Stimulated activated memory B cell treated with anti-CD40 and anti-IgM and Interleukin-4, amounts not matched to agents 10 μg/mL and 1 μg/mL and 100 μg/mL, for 72 hours (primary cell): Measurements from ENCODE around the gene NCF4.
A peak's percentile ranks its signal among the peaks of the same experiment; 100 is the strongest.

Source experiments
- ATAC-seq: fragments of 150-1000 bp; cut with Tn5 transposase; 2 replicates; pipeline ENCODE4 v1.10.0; 2021
- H3K27ac Mint-ChIP-seq: one replicate; pipeline ENCODE4 v1.8.0; 2022; ENCODE audit warnings: mild to moderate bottlenecking, mixed read lengths
- H3K27me3 Mint-ChIP-seq: one replicate; pipeline ENCODE4 v1.8.0; 2022; ENCODE audit warnings: mixed read lengths
- H3K36me3 Mint-ChIP-seq: one replicate; pipeline ENCODE4 v1.8.0; 2022; ENCODE audit warnings: mixed read lengths
- H3K4me1 Mint-ChIP-seq: one replicate; pipeline ENCODE4 v1.8.0; 2022; ENCODE audit warnings: mixed read lengths
- H3K4me3 Mint-ChIP-seq: one replicate; pipeline ENCODE4 v1.8.0; 2022; ENCODE audit warnings: mild to moderate bottlenecking, moderate library complexity, mixed read lengths
- H3K9me3 Mint-ChIP-seq: one replicate; pipeline ENCODE4 v1.8.0; 2022; ENCODE audit warnings: mixed read lengths

NCF4 gene

GRCh38 chr22:36911887-36912661 lies 51.3 kb downstream of the NCF4 start:
- Mint-ChIP-seq H3K4me1 (peaks cover 40% of the 10 kb centered on the region), H3K9me3 (no peaks in the 10 kb centered on the region), H3K27me3 (no peaks in the 10 kb centered on the region), H3K27ac (peak overlapping the region; percentile 87), H3K4me3 (no peak overlapping the region), H3K36me3 (peaks cover 29% of the 10 kb centered on the region)
- ATAC-seq, result no peak

DNA sequence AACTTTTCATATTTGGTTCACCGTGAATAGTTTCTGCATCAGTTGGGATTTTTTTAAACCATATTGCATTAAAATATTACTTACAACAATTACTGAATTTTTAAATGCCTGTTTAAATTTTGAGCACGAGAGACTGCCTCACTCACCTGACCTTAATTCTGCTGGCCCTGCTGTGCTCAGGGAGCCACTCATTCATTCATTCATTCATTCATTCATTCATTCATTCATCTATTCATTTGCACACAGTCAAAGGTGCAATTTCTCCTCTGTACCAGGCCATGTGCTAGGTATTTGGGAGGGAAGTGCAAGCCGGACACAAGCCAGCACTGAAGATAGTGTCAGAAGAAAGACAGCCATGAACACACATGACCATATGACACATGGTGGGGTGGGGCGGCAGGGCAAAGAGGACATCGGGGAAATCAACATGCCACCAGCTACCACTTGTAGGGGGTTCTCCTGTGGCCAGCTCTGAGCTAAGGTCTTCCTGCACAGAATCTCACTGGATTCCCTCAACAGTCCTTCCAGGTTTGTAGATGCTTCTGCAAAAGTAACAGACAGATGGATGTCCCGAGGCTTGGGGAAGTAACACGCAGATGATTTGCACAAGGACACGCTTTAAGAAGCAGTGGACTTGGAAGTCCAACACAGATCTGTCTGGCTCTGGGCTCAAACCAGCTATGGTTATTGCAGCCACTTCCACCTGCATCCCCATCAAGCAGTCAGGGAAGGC lies 52.1 kb downstream of the NCF4 start:
- no peaks in the 10 kb centered on the region for H3K9me3 Mint-ChIP-seq
- H3K27me3 Mint-ChIP-seq, result no peaks in the 10 kb centered on the region
- ATAC-seq, result peak; percentile 25
- H3K4me1 Mint-ChIP-seq, result peaks cover 48% of the 10 kb centered on the region
- peaks cover 36% of the 10 kb centered on the region for H3K36me3 Mint-ChIP-seq
- peak overlapping the region; percentile 87 for H3K27ac Mint-ChIP-seq
- peak overlapping the region; percentile 94 for H3K4me3 Mint-ChIP-seq

DNA sequence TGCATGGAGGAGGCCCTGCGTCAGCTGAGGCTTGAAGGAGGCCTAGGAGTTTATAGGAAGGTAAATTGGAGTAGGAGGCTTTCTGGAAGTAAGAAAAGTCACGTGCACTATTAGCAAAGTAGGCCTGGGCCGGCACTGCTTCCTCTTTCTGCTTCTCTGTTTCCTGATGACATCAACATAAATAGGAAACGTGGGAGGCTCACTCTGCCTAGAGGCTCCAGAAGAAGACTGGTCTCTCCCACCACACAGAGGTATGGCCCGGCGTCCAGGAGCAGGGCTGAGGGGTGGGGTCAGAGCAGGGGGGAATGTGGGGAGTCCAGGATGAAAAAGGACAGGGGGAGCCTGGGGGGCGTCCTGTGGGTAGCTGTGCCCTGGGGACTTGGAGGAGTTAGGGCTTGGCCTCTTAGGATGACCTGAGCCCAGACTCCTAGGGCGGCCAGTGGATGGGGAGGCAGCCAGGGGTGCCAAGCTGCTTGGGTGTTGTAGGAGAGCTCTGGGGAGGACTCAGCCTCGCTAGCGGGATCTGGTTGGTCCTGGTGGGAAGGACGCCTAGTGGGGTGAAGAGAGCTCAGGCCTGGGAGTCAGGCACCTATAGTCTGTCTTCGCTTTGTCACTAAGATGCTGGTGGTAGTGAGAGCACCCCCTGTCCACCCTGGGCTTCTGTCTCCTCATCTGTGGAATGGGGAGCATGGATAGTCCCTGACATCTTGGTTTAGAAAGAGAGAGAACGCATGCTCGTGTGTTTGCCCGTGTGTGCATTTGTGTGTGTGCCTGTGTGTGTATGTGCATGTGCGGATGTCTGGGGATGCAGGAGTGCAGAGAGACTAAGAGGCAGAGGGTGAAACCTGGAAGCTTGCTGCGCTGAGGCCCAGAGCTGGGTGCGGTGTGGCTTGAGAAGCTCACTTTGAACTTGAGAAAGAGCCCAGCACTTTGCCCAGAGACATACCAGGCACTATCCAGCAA lies 52.9 kb downstream of the NCF4 start, which contains the start of gene CSF2RB:
TSS of gene CSF2RB (plus strand) at position 202 of the 963 bp plus-strand sequence. CDS start 8,580 bp downstream, outside the sequence.
- Mint-ChIP-seq H3K4me1 (peaks cover 57% of the 10 kb centered on the region), H3K4me3 (peak within 1 kb of the TSS; percentile 94)

GRCh38 chr22:36914390-36914752 lies 53.6 kb downstream of the NCF4 start:
- no peaks in the 10 kb centered on the region for H3K27me3 Mint-ChIP-seq
- no peaks in the 10 kb centered on the region for H3K9me3 Mint-ChIP-seq
- peaks cover 62% of the 10 kb centered on the region for H3K4me1 Mint-ChIP-seq
- ATAC-seq, result peak; percentile 51
- peaks cover 52% of the 10 kb centered on the region for H3K36me3 Mint-ChIP-seq
- H3K27ac Mint-ChIP-seq, result peak overlapping the region; percentile 87
- peak overlapping the region; percentile 94 for H3K4me3 Mint-ChIP-seq

More for the DNA sequence above, 52.9 kb downstream of the NCF4 start, which contains the start of gene CSF2RB:
- peak; percentile 93 for ATAC-seq
- Mint-ChIP-seq H3K27ac (peak within 1 kb of the TSS; percentile 87), H3K27me3 (no peaks in the 10 kb centered on the region), H3K36me3 (peaks cover 45% of the 10 kb centered on the region), H3K9me3 (no peaks in the 10 kb centered on the region)

- Mint-ChIP-seq H3K4me3 (peak overlapping the region; percentile 94), H3K27ac (peak overlapping the region; percentile 87), H3K4me1 (peaks cover 79% of the 10 kb centered on the region), H3K9me3 (no peaks in the 10 kb centered on the region), H3K36me3 (peaks cover 67% of the 10 kb centered on the region), H3K27me3 (no peaks in the 10 kb centered on the region)
- ATAC-seq, result no peak
Measured at GRCh38 chr22:36916034-36916433, 55.2 kb downstream of the NCF4 start.

DNA sequence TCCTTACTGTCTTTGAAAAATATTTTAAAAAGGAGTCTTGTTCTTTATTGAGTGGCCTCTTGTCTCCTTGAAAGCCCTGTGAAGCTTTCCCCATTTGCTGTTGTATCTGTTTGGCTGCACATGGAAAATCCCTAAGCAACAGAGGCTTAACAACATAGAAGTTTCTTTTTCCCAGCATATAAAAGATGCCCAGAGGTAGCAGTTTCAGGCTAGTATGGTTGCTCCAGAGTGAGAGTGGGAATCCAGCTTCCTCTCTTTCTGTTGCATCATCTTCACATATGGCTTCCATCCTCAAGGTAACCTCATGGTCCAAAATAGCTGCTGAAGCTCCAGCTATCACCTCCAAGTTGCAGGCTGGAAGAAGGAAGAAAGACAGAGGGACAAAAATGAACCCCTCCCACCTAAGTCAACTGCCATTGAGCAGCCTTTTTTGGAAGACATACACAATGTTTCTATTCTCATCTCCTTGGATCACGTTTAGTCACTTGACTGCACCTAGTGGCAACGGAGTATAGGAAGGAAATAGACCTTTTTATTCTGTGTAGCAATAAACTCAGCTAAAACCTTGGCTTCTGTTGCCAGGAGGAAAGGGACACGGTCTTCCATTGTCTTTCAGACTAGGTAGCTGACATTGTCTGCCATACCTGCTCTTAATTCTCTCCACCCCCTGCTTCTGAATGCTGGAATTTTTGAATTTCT lies 57.9 kb downstream of the NCF4 start:
- peaks cover 85% of the 10 kb centered on the region for H3K36me3 Mint-ChIP-seq
- peaks cover 80% of the 10 kb centered on the region for H3K4me1 Mint-ChIP-seq
- no peak for ATAC-seq
- H3K4me3 Mint-ChIP-seq, result peak overlapping the region; percentile 94
- H3K9me3 Mint-ChIP-seq, result no peaks in the 10 kb centered on the region
- H3K27ac Mint-ChIP-seq, result peak overlapping the region; percentile 87
- H3K27me3 Mint-ChIP-seq, result no peaks in the 10 kb centered on the region

DNA sequence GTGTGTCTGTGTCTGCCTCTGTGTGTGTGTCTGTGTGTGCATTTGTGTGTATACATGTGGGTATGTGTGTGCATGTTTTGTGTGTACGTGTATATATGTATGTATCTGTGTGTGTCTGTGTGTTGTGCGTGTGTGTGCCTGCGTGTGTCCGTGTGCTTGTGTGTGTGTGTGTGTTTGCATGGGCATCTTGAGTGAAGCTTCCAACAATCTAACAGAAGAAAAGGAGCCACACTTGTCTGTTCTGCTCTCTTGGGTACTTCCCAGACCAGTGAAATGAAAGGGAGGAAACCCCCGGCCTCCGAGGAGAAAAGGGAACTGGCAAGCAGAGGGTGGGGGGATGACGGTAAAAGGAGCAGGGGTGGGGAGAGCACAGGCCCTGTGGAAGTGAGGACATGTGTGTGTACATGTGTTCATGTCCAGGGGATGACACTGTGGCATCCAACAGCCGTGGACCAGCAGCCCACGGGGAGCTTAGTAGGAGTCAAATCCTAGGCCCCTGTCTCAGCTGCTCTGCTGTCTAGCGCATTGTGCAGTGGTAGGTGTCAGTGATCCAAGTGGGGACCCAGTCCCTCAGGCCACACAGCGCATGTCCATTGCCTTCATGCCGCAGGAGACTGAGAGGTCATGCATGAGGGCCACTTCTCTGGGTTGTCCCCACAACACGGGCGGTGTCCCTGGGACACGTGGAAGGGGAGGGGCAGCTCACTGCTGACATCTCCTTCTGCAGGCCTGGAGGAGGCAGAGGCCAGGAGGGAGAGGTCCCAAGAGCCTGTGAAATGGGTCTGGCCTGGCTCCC lies 60.7 kb downstream of the NCF4 start:
- peaks cover 83% of the 10 kb centered on the region for H3K4me1 Mint-ChIP-seq
- ATAC-seq, result peak; percentile 93
- H3K27me3 Mint-ChIP-seq, result no peaks in the 10 kb centered on the region
- no peaks in the 10 kb centered on the region for H3K9me3 Mint-ChIP-seq
- H3K27ac Mint-ChIP-seq, result peak overlapping the region; percentile 87
- peak overlapping the region; percentile 70 for H3K4me3 Mint-ChIP-seq
- H3K36me3 Mint-ChIP-seq, result peaks cover 90% of the 10 kb centered on the region

- no peak for ATAC-seq
- Mint-ChIP-seq H3K27me3 (no peaks in the 10 kb centered on the region), H3K4me1 (peaks cover 83% of the 10 kb centered on the region), H3K27ac (peak overlapping the region; percentile 87), H3K36me3 (peaks cover 90% of the 10 kb centered on the region), H3K4me3 (peak overlapping the region; percentile 8), H3K9me3 (no peaks in the 10 kb centered on the region)
Measured at GRCh38 chr22:36922105-36922608, 61.4 kb downstream of the NCF4 start.

DNA sequence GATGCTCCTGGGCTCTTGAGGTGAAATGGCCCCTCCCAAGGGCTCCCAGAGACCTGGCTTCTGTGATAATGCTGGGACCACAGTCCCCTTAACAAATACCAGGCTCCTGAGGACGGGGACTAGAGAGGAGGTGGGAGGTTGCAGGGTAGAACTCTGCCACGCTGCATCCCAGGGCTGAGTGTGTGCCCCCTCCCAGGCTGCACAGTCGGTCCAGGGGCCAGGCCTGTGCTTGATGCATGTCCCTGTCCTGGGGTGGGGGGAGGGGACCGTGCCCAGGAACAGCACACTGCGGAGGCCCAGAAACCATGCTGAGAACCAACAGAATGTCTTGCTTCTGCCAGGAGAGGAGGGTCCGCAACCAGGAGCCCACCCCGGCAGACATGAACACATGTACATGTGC lies 61.9 kb downstream of the NCF4 start:
- H3K27me3 Mint-ChIP-seq, result no peaks in the 10 kb centered on the region
- peaks cover 83% of the 10 kb centered on the region for H3K4me1 Mint-ChIP-seq
- ATAC-seq, result no peak

DNA sequence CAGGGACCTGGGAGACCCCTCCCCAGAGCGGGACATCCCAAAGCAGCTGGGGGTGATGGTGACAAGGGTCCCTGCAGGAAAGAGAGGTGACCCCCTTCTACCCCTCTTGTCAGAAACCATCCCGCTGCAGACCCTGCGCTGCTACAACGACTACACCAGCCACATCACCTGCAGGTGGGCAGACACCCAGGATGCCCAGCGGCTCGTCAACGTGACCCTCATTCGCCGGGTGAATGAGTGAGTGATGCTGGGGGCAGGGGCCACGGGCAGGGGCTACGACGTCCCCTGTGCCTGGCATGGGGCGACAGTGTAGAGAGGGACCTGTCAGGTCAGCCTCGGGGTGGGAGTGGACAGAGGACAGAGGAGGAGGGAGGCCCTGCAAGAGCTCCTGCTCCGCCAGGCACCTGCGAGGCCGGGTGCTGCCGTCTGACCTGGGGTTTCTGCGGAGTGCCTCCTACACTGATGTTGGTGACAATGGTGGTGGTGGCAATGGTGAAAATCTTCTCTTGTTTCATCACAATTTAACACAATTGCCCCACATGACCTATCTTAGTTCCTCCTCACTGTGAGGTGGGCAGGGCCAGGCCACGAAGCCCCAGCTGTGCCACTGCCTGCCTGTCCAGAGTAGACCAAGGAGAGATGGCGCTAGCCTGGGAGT lies 62.5 kb downstream of the NCF4 start:
- ATAC-seq, result no peak
- Mint-ChIP-seq H3K4me1 (peaks cover 80% of the 10 kb centered on the region), H3K27me3 (no peaks in the 10 kb centered on the region), H3K27ac (no peak overlapping the region), H3K9me3 (no peaks in the 10 kb centered on the region), H3K36me3 (peaks cover 90% of the 10 kb centered on the region), H3K4me3 (no peak overlapping the region)

More for the DNA sequence above, 61.9 kb downstream of the NCF4 start:
- Mint-ChIP-seq H3K4me3 (no peak overlapping the region), H3K27ac (peak overlapping the region; percentile 87), H3K36me3 (peaks cover 90% of the 10 kb centered on the region), H3K9me3 (no peaks in the 10 kb centered on the region)

DNA sequence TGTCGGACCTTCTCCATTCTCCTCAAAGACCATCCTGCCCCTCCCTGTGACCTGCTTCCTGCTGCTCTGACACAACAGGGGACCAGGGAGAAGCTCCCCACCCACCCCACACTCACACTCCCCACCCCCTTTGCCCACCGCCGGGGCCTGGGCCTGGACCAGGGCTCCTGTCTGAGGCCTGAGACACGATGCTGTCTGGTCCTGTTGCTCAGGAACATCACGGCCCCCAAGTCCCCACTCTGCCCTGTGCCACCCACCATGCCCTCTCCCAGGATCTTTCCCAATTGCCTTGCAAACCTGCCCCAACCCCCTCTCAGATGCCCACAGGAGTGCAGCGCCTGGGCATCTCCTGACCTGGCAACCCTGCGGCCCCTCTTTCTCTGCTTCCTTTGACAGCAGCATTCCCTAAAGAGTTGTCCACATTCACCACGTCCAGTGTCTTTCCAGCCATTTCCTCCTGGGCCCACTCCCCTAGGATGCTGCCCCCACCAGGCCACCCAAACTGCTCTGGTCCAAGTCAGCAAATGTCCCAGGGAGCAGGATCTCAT lies 63.4 kb downstream of the NCF4 start:
- Mint-ChIP-seq H3K36me3 (peaks cover 88% of the 10 kb centered on the region), H3K4me3 (no peak overlapping the region), H3K9me3 (no peaks in the 10 kb centered on the region), H3K27me3 (no peaks in the 10 kb centered on the region), H3K4me1 (peaks cover 72% of the 10 kb centered on the region), H3K27ac (peak overlapping the region; percentile 73)
- ATAC-seq, result no peak

GRCh38 chr22:36925388-36926290 lies 64.8 kb downstream of the NCF4 start:
- H3K36me3 Mint-ChIP-seq, result peaks cover 90% of the 10 kb centered on the region
- H3K4me1 Mint-ChIP-seq, result peaks cover 66% of the 10 kb centered on the region
- no peaks in the 10 kb centered on the region for H3K27me3 Mint-ChIP-seq

More at GRCh38 chr22:36925388-36926290, 64.8 kb downstream of the NCF4 start:
- H3K9me3 Mint-ChIP-seq, result no peaks in the 10 kb centered on the region
- ATAC-seq, result no peak
- H3K27ac Mint-ChIP-seq, result peak overlapping the region; percentile 73
- no peak overlapping the region for H3K4me3 Mint-ChIP-seq
